HG03064 (cell line): Measurements from ENCODE around the gene CNOT11.
"Not testable (repeated sequence)": the region's sequence is repeated elsewhere in the genome, so short reads cannot be mapped to it uniquely, and the experiment has no call there.

ENCODE experiments used
- ATAC-seq: cut with Tn5 transposase; IDR thresholded peaks from one replicate; pipeline ENCODE4 v1.9.1; 2021; ENCODE audit warnings: low read depth; ENCODE audit not compliant: unreplicated experiment

CNOT11 gene

DNA sequence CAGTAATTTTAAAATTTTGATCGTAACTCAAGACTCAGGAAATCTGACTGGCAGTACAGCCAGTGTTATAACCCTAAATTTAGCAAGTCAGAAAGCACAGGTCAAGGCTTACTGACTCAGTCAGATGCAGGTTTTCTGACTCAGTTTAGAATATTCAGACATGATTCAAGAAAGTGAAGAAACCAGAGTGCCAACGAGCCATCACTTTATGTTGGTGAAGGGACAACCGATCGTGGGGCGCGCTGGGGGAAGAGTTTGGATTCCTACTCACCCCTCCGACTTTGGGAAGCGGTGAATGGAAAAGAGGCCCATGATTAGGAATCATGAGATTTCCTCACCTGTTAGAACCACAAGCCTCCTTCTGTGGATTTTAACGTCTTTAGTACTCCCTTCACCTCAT lies 54.8 kb downstream of the CNOT11 start:
- no peak for ATAC-seq

DNA sequence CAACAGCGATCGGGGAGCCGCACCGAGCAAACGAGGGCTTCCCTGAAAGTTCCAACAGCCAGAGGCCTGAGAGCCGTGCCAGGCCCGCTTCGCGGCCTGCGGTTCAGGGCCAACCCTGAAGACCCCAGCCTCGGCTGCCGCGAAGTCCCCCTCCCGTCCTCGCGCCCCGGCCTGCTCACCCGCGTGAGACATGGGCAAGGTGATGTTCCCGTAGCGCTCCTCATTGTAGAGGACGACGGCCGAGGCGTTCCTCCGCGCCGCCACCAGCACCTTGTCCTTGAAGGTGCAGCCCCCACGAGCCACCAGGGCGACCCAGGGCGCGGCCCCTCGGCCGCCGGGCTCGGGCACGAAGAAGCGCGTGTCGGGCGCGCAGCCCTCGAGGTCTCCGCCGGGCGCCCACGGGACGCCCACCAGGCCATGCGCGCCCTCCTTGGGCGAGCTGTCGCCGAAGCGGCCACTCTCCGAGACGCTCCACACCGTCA lies 55.3 kb downstream of the CNOT11 start:
- ATAC-seq = peak; percentile 16

DNA sequence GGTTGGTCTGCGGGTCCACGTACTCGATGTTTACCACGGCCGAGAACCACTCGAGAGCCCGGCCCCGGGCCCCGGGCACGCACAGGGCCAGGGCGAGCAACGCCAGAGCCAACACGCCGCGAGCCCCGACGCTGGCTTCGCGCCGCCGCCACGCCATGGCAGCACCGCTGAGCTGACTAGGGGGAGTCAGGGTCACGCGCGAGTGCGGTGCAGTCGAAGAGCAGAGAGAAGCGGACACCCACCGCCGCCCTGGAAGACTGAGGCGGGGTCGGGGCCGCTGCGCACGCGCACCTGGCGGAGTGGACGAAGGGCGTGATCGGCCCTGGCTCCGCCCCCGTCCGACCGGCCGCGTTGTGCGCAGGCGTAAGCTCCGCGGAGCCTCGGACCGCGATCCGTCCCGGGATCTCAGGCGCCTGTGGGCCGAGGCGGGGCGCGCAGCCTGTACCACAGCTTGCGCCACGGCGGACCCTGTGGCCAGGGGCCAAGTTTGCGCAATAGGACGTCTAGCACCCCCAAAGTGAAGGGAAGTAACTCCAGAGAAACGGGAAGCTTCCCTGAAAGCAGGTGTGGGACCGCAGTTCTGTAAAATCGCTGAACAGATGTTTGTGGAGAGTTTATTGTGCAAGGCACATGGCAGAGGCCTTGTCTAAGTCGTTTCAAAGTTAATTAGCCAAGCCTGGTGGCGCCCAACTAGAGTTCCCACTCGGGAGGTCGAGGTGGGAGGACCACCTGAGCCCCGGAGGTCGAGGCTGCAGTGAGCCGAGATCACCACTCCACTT lies 55.9 kb downstream of the CNOT11 start, which contains the start of gene RNF149:
Gene RNF149, minus strand, starts transcription at position 270 of the 779 bp plus-strand sequence. Its CDS starts 113 bp downstream, at position 157.
- peak; percentile 51 for ATAC-seq

DNA sequence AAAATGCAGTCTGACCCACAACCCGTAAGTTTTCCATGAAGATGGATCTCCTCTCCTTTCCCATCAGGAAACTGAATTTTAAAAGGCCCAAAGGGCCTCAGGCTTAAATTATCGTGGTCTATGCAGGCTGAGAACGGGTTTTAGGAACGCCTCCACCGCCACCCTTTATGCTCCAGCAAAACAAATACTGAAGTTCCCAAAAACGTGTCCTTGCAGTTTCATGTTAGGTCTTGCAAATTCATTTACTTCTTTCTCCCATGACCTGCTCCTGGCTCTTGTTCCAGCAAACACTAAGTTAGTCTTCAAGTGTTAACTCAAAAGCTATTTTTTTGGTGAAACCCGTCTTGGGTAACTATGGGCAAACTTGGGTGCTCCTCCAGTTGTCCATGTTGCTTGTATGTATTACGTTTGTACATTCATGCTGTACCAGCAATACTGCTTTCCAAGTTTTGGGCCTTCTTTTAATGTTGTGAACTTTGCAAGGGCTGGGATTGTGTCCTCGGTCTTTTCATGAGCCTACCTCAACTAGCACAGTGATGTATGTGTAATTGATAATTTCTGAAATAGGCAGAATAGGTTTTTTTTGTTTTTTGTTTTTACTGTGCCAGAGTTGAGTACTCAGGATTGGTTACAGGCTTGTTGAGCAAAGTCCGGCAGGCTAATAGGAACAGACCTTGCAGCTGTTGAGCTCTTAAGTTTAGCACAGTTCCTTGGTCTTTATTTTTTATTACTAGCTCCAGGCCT lies 57.6 kb downstream of the CNOT11 start:
- ATAC-seq = no peak

DNA sequence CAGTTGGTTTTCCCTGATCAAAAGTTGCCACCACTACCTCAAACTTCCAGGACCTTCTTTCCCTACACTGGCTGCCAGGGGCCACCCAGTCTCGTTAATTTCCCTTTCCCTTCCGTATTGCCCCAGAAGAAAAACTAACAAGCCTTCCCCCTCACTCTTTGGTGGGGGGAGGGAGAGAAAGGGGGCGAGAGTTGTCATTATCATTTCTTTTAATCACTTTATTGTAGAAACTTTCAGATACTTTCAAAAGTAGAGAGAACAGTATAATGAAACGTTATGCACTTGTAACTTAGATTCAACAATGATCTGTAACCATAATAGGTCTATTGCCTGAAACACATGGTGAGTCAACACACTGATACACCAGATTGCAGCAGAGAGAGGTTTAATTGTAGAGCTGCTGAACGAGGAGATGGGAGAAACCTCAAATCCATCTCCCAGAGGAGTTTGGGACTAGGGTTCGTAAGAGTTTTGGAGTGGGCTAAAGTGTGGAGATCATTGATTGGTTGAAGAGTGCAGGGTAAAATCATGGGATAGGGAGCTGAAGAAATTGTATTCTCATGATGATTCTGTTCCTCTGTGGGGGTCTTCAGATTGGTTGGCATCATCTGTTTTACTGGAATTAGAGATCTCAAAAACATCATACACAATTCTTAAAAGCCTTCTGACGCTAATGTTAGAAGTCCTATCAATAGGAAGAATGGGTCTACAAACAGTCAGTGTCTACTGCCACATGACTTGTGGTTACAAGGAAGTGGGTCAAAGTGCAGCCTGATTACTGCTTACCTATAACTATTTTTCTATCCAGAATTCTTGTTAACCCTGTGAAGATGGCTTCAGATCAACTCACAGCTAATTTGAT lies 58.4 kb downstream of the CNOT11 start:
- no peak for ATAC-seq

DNA sequence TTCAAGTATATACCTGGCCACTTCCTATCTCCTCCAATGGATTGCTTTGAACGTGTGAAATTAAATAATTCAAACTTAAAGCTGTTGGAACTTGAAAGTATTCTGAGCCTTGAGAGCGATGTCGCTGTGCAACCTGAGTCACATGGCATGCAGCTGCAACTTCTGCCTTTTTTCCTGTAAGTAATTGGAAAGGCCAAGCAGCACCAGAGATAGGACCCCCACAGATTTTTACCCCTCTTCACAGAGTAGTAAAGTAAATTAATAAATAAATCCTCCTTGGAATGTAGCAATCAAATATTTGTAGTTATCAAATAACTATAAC lies 59.0 kb downstream of the CNOT11 start:
- ATAC-seq = no peak

DNA sequence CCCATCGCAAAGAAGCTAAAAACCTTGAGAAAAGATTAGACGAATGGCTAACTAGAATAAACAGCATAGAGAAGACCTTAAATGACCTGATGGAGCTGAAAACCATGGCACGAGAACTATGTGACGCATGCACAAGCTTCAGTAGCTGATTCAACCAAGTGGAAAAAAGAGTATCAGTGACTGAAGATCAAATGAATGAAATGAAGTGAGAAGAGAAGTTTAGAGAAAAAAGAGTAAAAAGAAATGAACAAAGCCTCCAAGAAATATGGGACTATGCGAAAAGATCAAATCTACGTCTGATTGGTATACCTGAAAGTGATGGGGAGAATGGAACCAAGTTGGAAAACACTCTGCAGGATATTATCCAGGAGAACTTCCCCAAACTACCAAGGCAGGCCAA lies 63.9 kb downstream of the CNOT11 start:
- ATAC-seq = not testable (repeated sequence)
